ENCODE results near the gene SYT14.

Gene SYT14

DNA sequence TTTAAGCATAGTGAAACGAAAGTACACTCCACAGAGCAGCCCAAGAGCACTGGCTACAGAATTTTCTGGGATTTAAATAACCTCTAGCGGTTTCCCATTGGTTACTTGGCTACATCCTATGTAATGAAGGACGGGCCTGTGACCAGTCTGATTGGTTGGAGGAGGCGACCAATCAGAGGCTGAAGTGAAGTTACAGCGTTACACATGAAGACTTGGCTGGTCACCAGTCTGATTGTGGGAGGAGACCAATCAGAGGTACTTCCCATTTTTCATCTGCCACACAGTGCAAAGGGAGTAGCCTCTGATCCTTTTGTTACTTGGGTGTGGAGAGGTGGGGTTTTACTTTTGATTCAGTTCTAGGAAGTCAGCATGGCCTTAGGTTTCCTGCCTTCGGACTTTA lies 151.8 kb downstream of the SYT14 start:
- TF ChIP-seq EGR1 (IDR thresholded peaks at IDR 0.05) (no peak), NFIC (IDR thresholded peaks at IDR 0.05) (no peak), TAF1 (IDR thresholded peaks at IDR 0.05; ENCODE audit: low read depth) (no peak), FOXM1 (IDR thresholded peaks at IDR 0.05; ENCODE audit: borderline replicate concordance, low read depth) (no peak), TCF12 (IDR thresholded peaks at IDR 0.05; ENCODE audit: low read depth) (no peak), TEAD4 (IDR thresholded peaks at IDR 0.05) (no peak), CEBPB (IDR thresholded peaks at IDR 0.05) (no peak), YY1 (IDR thresholded peaks at IDR 0.05; ENCODE audit: low read depth) (no peak), RAD21 (IDR thresholded peaks at IDR 0.05; ENCODE audit: low read depth) (no peak), CREB1 (IDR thresholded peaks at IDR 0.05; ENCODE audit: low read depth) (no peak), EP300 (IDR thresholded peaks at IDR 0.05; ENCODE audit: borderline replicate concordance) (no peak), ZBTB7A (IDR thresholded peaks at IDR 0.05; ENCODE audit: low read depth) (no peak)
- TF ChIP-seq, protein P1, sequence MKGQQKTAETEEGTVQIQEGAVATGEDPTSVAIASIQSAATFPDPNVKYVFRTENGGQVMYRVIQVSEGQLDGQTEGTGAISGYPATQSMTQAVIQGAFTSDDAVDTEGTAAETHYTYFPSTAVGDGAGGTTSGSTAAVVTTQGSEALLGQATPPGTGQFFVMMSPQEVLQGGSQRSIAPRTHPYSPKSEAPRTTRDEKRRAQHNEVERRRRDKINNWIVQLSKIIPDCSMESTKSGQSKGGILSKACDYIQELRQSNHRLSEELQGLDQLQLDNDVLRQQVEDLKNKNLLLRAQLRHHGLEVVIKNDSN (IDR thresholded peaks at IDR 0.05), result no peak
- TF ChIP-seq, protein P2, sequence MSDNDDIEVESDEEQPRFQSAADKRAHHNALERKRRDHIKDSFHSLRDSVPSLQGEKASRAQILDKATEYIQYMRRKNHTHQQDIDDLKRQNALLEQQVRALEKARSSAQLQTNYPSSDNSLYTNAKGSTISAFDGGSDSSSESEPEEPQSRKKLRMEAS (IDR thresholded peaks at IDR 0.05), result no peak
- TF ChIP-seq, protein P3, sequence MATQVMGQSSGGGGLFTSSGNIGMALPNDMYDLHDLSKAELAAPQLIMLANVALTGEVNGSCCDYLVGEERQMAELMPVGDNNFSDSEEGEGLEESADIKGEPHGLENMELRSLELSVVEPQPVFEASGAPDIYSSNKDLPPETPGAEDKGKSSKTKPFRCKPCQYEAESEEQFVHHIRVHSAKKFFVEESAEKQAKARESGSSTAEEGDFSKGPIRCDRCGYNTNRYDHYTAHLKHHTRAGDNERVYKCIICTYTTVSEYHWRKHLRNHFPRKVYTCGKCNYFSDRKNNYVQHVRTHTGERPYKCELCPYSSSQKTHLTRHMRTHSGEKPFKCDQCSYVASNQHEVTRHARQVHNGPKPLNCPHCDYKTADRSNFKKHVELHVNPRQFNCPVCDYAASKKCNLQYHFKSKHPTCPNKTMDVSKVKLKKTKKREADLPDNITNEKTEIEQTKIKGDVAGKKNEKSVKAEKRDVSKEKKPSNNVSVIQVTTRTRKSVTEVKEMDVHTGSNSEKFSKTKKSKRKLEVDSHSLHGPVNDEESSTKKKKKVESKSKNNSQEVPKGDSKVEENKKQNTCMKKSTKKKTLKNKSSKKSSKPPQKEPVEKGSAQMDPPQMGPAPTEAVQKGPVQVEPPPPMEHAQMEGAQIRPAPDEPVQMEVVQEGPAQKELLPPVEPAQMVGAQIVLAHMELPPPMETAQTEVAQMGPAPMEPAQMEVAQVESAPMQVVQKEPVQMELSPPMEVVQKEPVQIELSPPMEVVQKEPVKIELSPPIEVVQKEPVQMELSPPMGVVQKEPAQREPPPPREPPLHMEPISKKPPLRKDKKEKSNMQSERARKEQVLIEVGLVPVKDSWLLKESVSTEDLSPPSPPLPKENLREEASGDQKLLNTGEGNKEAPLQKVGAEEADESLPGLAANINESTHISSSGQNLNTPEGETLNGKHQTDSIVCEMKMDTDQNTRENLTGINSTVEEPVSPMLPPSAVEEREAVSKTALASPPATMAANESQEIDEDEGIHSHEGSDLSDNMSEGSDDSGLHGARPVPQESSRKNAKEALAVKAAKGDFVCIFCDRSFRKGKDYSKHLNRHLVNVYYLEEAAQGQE (IDR thresholded peaks at IDR 0.05; ENCODE audit: low read depth), result no peak

DNA sequence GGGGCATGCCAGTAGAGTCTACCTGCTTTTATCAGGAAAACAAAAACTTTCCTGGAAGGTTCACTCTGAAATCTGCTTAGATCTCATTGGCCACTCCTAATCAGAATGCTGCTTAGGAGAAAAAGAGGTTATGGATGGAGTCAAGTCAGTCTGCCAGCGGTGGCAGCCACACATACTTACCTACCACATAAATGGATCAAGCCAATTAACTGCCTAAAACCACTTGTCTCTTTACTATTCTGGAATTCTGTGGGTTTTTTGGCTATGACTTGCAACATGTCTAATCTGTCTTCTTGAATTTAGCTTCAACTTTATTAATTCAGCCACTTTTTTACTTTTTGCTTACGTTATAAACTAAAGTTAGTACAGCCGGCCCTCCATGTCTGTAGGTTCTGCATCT lies 154.3 kb downstream of the SYT14 start:
- no peak for TF ChIP-seq TEAD4 (IDR thresholded peaks at IDR 0.05)
- no peak for TF ChIP-seq EP300 (IDR thresholded peaks at IDR 0.05; ENCODE audit: borderline replicate concordance)
- TF ChIP-seq YY1 (IDR thresholded peaks at IDR 0.05; ENCODE audit: low read depth), result no peak
- no peak for TF ChIP-seq FOXM1 (IDR thresholded peaks at IDR 0.05; ENCODE audit: borderline replicate concordance, low read depth)
- TF ChIP-seq TAF1 (IDR thresholded peaks at IDR 0.05; ENCODE audit: low read depth), result no peak
- TF ChIP-seq, protein P3 (IDR thresholded peaks at IDR 0.05; ENCODE audit: low read depth), result no peak
- TF ChIP-seq TCF12 (IDR thresholded peaks at IDR 0.05; ENCODE audit: low read depth), result no peak

DNA sequence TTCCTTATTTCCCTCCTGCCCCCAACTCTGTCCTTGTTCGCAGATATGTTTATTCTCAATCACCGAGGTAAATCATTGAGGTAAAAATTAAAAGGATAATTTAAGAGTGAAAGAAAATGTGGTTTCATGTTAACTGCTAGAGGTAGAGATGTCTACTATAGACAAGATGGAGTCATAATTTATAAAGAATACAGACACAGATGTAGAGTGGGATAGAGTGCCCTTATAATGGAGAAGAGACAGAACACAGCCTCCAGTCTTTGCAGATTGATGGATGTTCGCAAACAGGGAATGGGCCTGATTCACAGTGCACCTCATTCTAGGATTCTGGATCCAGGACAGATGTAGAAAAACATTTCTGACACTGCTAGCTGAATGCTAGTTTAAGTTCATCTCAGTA lies 155.4 kb downstream of the SYT14 start:
- no peak for TF ChIP-seq EP300 (IDR thresholded peaks at IDR 0.05; ENCODE audit: borderline replicate concordance)
- TF ChIP-seq TCF12 (IDR thresholded peaks at IDR 0.05; ENCODE audit: low read depth), result no peak
- TF ChIP-seq RAD21 (IDR thresholded peaks at IDR 0.05; ENCODE audit: low read depth), result no peak
- TF ChIP-seq CREB1 (IDR thresholded peaks at IDR 0.05; ENCODE audit: low read depth), result no peak
- no peak for TF ChIP-seq FOXM1 (IDR thresholded peaks at IDR 0.05; ENCODE audit: borderline replicate concordance, low read depth)
- TF ChIP-seq, protein P1 (IDR thresholded peaks at IDR 0.05), result no peak
- TF ChIP-seq ZBTB7A (IDR thresholded peaks at IDR 0.05; ENCODE audit: low read depth), result no peak
- TF ChIP-seq NFIC (IDR thresholded peaks at IDR 0.05), result no peak

DNA sequence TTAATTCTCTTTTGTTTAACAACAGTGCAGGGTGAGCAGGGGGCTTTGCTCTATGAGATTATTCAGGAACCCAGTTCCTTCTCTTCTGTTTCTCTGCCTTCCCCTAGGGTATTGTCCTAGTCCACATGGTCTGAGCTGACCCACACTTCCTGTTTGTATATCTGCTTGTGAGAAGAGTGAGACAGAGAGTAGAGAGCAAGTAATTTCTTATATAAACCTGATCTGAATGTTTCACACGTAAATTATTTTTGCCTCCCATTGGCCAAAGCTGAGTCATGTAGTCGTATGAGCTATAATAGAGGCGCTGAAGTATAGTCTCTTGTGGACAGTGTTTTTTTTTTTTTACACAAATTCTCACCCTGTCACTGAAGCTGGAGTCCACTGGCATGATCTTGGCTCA lies 160.3 kb downstream of the SYT14 start:
- TF ChIP-seq NFIC (IDR thresholded peaks at IDR 0.05), result no peak
- TF ChIP-seq TAF1 (IDR thresholded peaks at IDR 0.05; ENCODE audit: low read depth), result no peak

DNA sequence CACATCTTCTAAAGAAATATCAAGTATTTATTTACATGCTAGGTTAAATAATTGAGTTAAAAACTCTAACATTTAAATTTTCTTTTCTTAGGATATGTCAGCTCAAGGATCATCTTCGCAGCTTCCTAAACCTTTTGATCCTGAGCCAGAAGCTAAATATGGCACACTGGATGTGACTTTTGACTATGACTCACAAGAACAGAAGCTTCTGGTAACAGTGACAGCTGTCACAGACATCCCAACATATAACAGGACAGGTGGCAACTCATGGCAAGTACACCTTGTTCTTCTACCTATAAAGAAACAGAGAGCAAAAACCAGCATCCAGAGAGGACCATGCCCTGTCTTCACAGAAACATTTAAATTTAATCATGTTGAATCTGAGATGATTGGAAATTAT lies 161.9 kb downstream of the SYT14 start:
- TF ChIP-seq, protein P2 (IDR thresholded peaks at IDR 0.05), result no peak
- TF ChIP-seq, protein P1 (IDR thresholded peaks at IDR 0.05), result no peak
- TF ChIP-seq FOXM1 (IDR thresholded peaks at IDR 0.05; ENCODE audit: borderline replicate concordance, low read depth), result no peak
- TF ChIP-seq, protein P3 (IDR thresholded peaks at IDR 0.05; ENCODE audit: low read depth), result no peak
- no peak for TF ChIP-seq NFIC (IDR thresholded peaks at IDR 0.05)
- no peak for TF ChIP-seq TEAD4 (IDR thresholded peaks at IDR 0.05)
- TF ChIP-seq YY1 (IDR thresholded peaks at IDR 0.05; ENCODE audit: low read depth), result no peak
- TF ChIP-seq EP300 (IDR thresholded peaks at IDR 0.05; ENCODE audit: borderline replicate concordance), result no peak
- TF ChIP-seq CEBPB (IDR thresholded peaks at IDR 0.05), result no peak
- TF ChIP-seq TAF1 (IDR thresholded peaks at IDR 0.05; ENCODE audit: low read depth), result no peak
- TF ChIP-seq CREB1 (IDR thresholded peaks at IDR 0.05; ENCODE audit: low read depth), result no peak

All from Ishikawa (cell line).